ENCODE results near the gene MACROD2.

DNA sequence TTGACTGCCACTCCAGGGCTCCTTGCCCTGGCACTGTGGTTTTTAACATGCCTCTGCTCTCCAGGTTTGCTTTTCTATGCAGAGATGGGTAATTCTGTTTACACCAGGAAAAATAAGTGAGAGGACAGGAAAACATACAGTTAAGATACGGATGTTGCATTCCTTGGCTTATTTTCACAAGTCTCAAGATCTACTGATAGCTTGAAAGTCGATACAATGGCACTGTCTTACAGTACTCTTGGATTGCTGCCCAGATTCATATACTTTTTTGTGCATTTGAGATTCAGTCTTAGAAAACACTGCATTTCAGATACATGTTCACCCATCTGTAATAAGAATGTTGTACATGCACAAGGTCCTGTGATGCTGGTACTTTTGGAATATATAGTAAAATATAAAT, 501.7 kb downstream of the MACROD2 start:
- TF ChIP-seq, protein P1, sequence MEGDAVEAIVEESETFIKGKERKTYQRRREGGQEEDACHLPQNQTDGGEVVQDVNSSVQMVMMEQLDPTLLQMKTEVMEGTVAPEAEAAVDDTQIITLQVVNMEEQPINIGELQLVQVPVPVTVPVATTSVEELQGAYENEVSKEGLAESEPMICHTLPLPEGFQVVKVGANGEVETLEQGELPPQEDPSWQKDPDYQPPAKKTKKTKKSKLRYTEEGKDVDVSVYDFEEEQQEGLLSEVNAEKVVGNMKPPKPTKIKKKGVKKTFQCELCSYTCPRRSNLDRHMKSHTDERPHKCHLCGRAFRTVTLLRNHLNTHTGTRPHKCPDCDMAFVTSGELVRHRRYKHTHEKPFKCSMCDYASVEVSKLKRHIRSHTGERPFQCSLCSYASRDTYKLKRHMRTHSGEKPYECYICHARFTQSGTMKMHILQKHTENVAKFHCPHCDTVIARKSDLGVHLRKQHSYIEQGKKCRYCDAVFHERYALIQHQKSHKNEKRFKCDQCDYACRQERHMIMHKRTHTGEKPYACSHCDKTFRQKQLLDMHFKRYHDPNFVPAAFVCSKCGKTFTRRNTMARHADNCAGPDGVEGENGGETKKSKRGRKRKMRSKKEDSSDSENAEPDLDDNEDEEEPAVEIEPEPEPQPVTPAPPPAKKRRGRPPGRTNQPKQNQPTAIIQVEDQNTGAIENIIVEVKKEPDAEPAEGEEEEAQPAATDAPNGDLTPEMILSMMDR (IDR thresholded peaks at IDR 0.05), result no peak
- no peak for TF ChIP-seq EZH2 (IDR thresholded peaks at IDR 0.05; ENCODE audit: borderline replicate concordance, insufficient read depth, low read depth, low read length, poor library complexity, severe bottlenecking)
